Smooth muscle cell (in vitro differentiated cells): ENCODE results near the gene EIF2B4. TPM values are rescaled to one million over a fixed set of nuclear protein-coding genes. Genes with fewer than 3 reads are reported as not detected.

Source experiments
- DNase-seq: peaks from one replicate; lab custom pipeline; 2025; ENCODE audit not compliant: unreplicated experiment; lab: John Stamatoyannopoulos, UW
- H2AFZ ChIP-seq: fragments of 200-600 bp; sonication (generic); 2 replicates; pipeline ENCODE4 v1.6.0; 2016; ENCODE audit warnings: antibody characterized with exemption, low read depth, mild to moderate bottlenecking
- H3F3A ChIP-seq: fragments of 200-600 bp; sonication (generic); 2 replicates; pipeline ENCODE4 v1.6.0; 2017; ENCODE audit warnings: antibody characterized with exemption, low read depth
- H3K27ac ChIP-seq: fragments of 200-600 bp; sonication (generic); 2 replicates; pipeline ENCODE4 v1.5.1; 2016; ENCODE audit warnings: low read depth, mild to moderate bottlenecking
- H3K27me3 ChIP-seq: fragments of 200-600 bp; sonication (generic); 2 replicates; pipeline ENCODE4 v1.6.1; 2016; ENCODE audit warnings: low read depth, mild to moderate bottlenecking
- H3K36me3 ChIP-seq: fragments of 200-600 bp; sonication (generic); 2 replicates; pipeline ENCODE4 v1.5.1; 2016; ENCODE audit warnings: low read depth
- H3K4me1 ChIP-seq: fragments of 200-600 bp; sonication (generic); 2 replicates; pipeline ENCODE4 v1.5.1; 2016; ENCODE audit warnings: low read depth
- H3K4me2 ChIP-seq: fragments of 200-600 bp; sonication (generic); 2 replicates; pipeline ENCODE4 v1.6.0; 2016; ENCODE audit warnings: mild to moderate bottlenecking
- H3K4me3 ChIP-seq: fragments of 200-600 bp; sonication (generic); 2 replicates; pipeline ENCODE4 v1.5.1; 2016; ENCODE audit warnings: mild to moderate bottlenecking
- H3K79me2 ChIP-seq: fragments of 200-600 bp; sonication (generic); 2 replicates; pipeline ENCODE4 v1.6.0; 2016; ENCODE audit warnings: low read depth, mild to moderate bottlenecking
- H3K9ac ChIP-seq: fragments of 200-600 bp; sonication (generic); 2 replicates; pipeline ENCODE4 v1.6.0; 2016; ENCODE audit warnings: low read depth
- H3K9me3 ChIP-seq: fragments of 200-600 bp; sonication (generic); replicated peaks from 2 replicates; pipeline ENCODE4 v1.5.1; 2016; ENCODE audit warnings: low read depth
- H4K20me1 ChIP-seq: fragments of 200-600 bp; sonication (generic); 2 replicates; pipeline ENCODE4 v1.6.0; 2016; ENCODE audit warnings: low read depth
- WGBS: methylation state at CpG from one replicate; pipeline ENCODE4 v1.1.7; 2016; ENCODE audit warnings: low lambda C conversion rate; 5-methylcytosine and 5-hydroxymethylcytosine counted together
- polyA plus RNA-seq: library from polyadenylated mRNA; unstranded; fragments of >200 nt; fragmentation: Nextera tagmentation; extraction: Ambion mirVana; gene quantifications from 2 replicates; pipeline ENCODE4 v1.2.1, GENCODE V29; 2016
- total RNA-seq: library from RNA; depleted of rRNA; stranded (reverse); fragments of >200 nt; gene quantifications from 2 replicates; pipeline ENCODE4 v1.2.3, GENCODE V29; 2014
- TF ChIP-seq, protein P1 (sequence below): fragments of 200-600 bp; sonication (generic); IDR thresholded peaks from 2 replicates; pipeline ENCODE4 v1.5.1; 2017; ENCODE audit warnings: borderline replicate concordance, mild to moderate bottlenecking, antibody characterized with exemption; ENCODE audit not compliant: insufficient read depth, poor library complexity, severe bottlenecking

EIF2B4 gene
- total and polyA plus RNA-seq, 2 experiments from 2014 or later, result 36.4 to 70.2 TPM

- Histone ChIP-seq H3K4me3 (no peak overlapping the region), H3K4me2 (no peak overlapping the region), H4K20me1 (peaks cover 70% of the 10 kb centered on the region), H3K9ac (no peak overlapping the region), H3K79me2 (peaks cover 82% of the 10 kb centered on the region), H3F3A (peaks cover 16% of the 10 kb centered on the region), H3K9me3 (no peaks in the 10 kb centered on the region), H2AFZ (no peak overlapping the region), H3K27ac (no peak overlapping the region), H3K36me3 (no peaks in the 10 kb centered on the region), H3K4me1 (peaks cover 18% of the 10 kb centered on the region), H3K27me3 (no peaks in the 10 kb centered on the region)
- TF ChIP-seq, protein P1, sequence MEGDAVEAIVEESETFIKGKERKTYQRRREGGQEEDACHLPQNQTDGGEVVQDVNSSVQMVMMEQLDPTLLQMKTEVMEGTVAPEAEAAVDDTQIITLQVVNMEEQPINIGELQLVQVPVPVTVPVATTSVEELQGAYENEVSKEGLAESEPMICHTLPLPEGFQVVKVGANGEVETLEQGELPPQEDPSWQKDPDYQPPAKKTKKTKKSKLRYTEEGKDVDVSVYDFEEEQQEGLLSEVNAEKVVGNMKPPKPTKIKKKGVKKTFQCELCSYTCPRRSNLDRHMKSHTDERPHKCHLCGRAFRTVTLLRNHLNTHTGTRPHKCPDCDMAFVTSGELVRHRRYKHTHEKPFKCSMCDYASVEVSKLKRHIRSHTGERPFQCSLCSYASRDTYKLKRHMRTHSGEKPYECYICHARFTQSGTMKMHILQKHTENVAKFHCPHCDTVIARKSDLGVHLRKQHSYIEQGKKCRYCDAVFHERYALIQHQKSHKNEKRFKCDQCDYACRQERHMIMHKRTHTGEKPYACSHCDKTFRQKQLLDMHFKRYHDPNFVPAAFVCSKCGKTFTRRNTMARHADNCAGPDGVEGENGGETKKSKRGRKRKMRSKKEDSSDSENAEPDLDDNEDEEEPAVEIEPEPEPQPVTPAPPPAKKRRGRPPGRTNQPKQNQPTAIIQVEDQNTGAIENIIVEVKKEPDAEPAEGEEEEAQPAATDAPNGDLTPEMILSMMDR, result no peak
- 93% methylated on average over 6 of the region's 6 CpGs for WGBS
- DNase-seq, result no peak
Observed at GRCh38 chr2:27351802-27352598, 18.1 kb downstream of the EIF2B4 start.

GRCh38 chr2:27350106-27350693 lies 19.9 kb downstream of the EIF2B4 start:
- no peaks in the 10 kb centered on the region for H3K36me3 ChIP-seq
- H3K79me2 ChIP-seq, result peaks cover 91% of the 10 kb centered on the region
- DNase-seq, result no peak
- no peak overlapping the region for H2AFZ ChIP-seq
- H4K20me1 ChIP-seq, result peaks cover 78% of the 10 kb centered on the region
- TF ChIP-seq, protein P1, result no peak
- peaks cover 13% of the 10 kb centered on the region for H3K4me1 ChIP-seq
- 97% methylated on average over 7 of the region's 7 CpGs for WGBS
- no peaks in the 10 kb centered on the region for H3K27me3 ChIP-seq
- no peak overlapping the region for H3K9ac ChIP-seq
- peaks cover 16% of the 10 kb centered on the region for H3F3A ChIP-seq
- H3K9me3 ChIP-seq, result no peaks in the 10 kb centered on the region
- H3K4me2 ChIP-seq, result no peak overlapping the region
- no peak overlapping the region for H3K4me3 ChIP-seq
- no peak overlapping the region for H3K27ac ChIP-seq

- TF ChIP-seq, protein P1, result no peak
- no peaks in the 10 kb centered on the region for H3K9me3 ChIP-seq
- no peaks in the 10 kb centered on the region for H3K36me3 ChIP-seq
- no peaks in the 10 kb centered on the region for H3F3A ChIP-seq
- DNase-seq, result no peak
- peaks cover 88% of the 10 kb centered on the region for H3K79me2 ChIP-seq
- no peak overlapping the region for H3K4me2 ChIP-seq
- peaks cover 76% of the 10 kb centered on the region for H4K20me1 ChIP-seq
- H3K4me1 ChIP-seq, result no peaks in the 10 kb centered on the region
- 98% methylated on average over 2 of the region's 2 CpGs for WGBS
- H3K4me3 ChIP-seq, result no peak overlapping the region
- no peak overlapping the region for H2AFZ ChIP-seq
- H3K27me3 ChIP-seq, result no peaks in the 10 kb centered on the region
- H3K9ac ChIP-seq, result no peak overlapping the region
- no peak overlapping the region for H3K27ac ChIP-seq
Observed at GRCh38 chr2:27347641-27348040, 22.5 kb downstream of the EIF2B4 start.
